SU-DHL-6 (cell line): ENCODE results near the gene FAM181B.

Experiments used
- H2AFZ ChIP-seq: fragments of 200-600 bp; sonication (generic); 2 replicates; pipeline ENCODE4 v1.6.1; 2014; ENCODE audit warnings: low read depth, mild to moderate bottlenecking, moderate library complexity, mixed read lengths, antibody characterized with exemption, low read length; ENCODE audit not compliant: severe bottlenecking
- H3F3A ChIP-seq: fragments of 200-600 bp; shearing (Covaris generic); 2 replicates; pipeline ENCODE4 v1.6.0; 2016; ENCODE audit warnings: antibody characterized with exemption, mild to moderate bottlenecking; ENCODE audit not compliant: insufficient read depth
- H3K27ac ChIP-seq: fragments of 200-600 bp; sonication (generic); 2 replicates; pipeline ENCODE4 v1.5.1; 2016; ENCODE audit warnings: low read depth, mild to moderate bottlenecking, low read length, moderate library complexity, mixed read lengths
- H3K27me3 ChIP-seq: fragments of 200-600 bp; sonication (generic), shearing (Covaris generic); 2 replicates; pipeline ENCODE4 v1.6.0; 2014; ENCODE audit warnings: mild to moderate bottlenecking, low read length
- H3K36me3 ChIP-seq: fragments of 200-600 bp; sonication (generic); 2 replicates; pipeline ENCODE4 v1.6.1; 2014; ENCODE audit warnings: mild to moderate bottlenecking, low read length, mixed read lengths
- H3K4me2 ChIP-seq: fragments of 300-600, 200-600 bp; shearing (Covaris generic), sonication (generic); 2 replicates; pipeline ENCODE4 v1.6.0; 2014; ENCODE audit warnings: low read length, low read depth, mild to moderate bottlenecking; ENCODE audit not compliant: poor library complexity, severe bottlenecking
- H3K4me3 ChIP-seq: fragments of 200-600 bp; sonication (generic); 2 replicates; pipeline ENCODE4 v1.5.1; 2014; ENCODE audit warnings: antibody characterized with exemption, low read length, mild to moderate bottlenecking, mixed read lengths; ENCODE audit not compliant: insufficient read depth, poor library complexity, severe bottlenecking
- H3K79me2 ChIP-seq: fragments of 200-600 bp; sonication (generic); 2 replicates; pipeline ENCODE4 v1.6.1; 2014; ENCODE audit warnings: mild to moderate bottlenecking, low read length, moderate library complexity; ENCODE audit not compliant: insufficient read depth
- H3K9ac ChIP-seq: fragments of 200-600 bp; sonication (generic); 2 replicates; pipeline ENCODE4 v1.7.0; 2014; ENCODE audit warnings: mild to moderate bottlenecking, low read length
- H3K9me2 ChIP-seq: fragments of 200-600 bp; sonication (generic); replicated peaks from 2 replicates; pipeline ENCODE4 v1.6.1; 2014; ENCODE audit warnings: low read length; ENCODE audit not compliant: insufficient read depth
- H3K9me3 ChIP-seq: fragments of 200-600 bp; sonication (generic); 2 replicates; pipeline ENCODE4 v1.6.1; 2014; ENCODE audit warnings: low read length, mixed read lengths; ENCODE audit not compliant: insufficient read depth
- H4K20me1 ChIP-seq: fragments of 200-600 bp; sonication (generic); 2 replicates; pipeline ENCODE4 v1.6.1; 2014; ENCODE audit warnings: low read depth, mild to moderate bottlenecking, antibody characterized with exemption, low read length, moderate library complexity, mixed read lengths
- EZH2phosphoT487 ChIP-seq: fragments of 200-600 bp; sonication (generic), shearing (Covaris generic); conservative IDR thresholded peaks from 2 replicates; pipeline ENCODE4 v1.6.1; 2018; ENCODE audit warnings: mild to moderate bottlenecking, antibody characterized with exemption, low read length, moderate library complexity, mixed read lengths
- TF ChIP-seq, protein P1 (sequence below): fragments of 200-600 bp; sonication (generic); IDR thresholded peaks from one replicate; pipeline ENCODE4 v1.5.1; 2017; ENCODE audit warnings: antibody characterized with exemption, mild to moderate bottlenecking, low read length, moderate library complexity; ENCODE audit not compliant: insufficient read depth, poor library complexity, severe bottlenecking

The FAM181B gene

DNA sequence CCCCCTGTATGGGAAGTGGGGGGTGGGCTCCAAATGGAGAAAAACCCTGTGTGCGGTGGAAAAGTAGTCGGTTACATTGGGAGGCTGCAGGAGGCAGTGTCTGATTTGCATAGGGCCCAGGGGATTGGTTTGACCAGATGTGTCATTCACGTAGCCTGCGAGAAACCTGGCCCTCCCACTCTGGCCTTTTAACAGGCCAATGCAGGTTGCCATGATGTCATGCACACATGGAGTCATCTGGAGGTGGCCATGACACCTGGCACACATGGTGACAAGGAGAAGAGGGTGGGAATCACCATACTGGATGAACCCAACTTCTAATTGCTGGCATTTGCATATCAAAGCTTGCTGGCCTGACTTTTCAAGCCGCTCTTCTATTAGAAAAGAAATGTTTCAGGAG is 50.6 kb downstream of the FAM181B start:
- Histone ChIP-seq H3K27ac (no peak overlapping the region), H3K9ac (no peak overlapping the region), H3K4me3 (no peak overlapping the region), H3K79me2 (no peaks in the 10 kb centered on the region), H4K20me1 (no peaks in the 10 kb centered on the region), H3K36me3 (no peaks in the 10 kb centered on the region), H3F3A (no peaks in the 10 kb centered on the region), H3K27me3 (no peaks in the 10 kb centered on the region), H2AFZ (no peak overlapping the region), H3K9me3 (peaks cover 5% of the 10 kb centered on the region; the same call in 1 of the 2 replicates), H3K9me2 (no peaks in the 10 kb centered on the region), H3K4me2 (no peak overlapping the region)
- no peak for TF ChIP-seq EZH2phosphoT487
- TF ChIP-seq, protein P1, sequence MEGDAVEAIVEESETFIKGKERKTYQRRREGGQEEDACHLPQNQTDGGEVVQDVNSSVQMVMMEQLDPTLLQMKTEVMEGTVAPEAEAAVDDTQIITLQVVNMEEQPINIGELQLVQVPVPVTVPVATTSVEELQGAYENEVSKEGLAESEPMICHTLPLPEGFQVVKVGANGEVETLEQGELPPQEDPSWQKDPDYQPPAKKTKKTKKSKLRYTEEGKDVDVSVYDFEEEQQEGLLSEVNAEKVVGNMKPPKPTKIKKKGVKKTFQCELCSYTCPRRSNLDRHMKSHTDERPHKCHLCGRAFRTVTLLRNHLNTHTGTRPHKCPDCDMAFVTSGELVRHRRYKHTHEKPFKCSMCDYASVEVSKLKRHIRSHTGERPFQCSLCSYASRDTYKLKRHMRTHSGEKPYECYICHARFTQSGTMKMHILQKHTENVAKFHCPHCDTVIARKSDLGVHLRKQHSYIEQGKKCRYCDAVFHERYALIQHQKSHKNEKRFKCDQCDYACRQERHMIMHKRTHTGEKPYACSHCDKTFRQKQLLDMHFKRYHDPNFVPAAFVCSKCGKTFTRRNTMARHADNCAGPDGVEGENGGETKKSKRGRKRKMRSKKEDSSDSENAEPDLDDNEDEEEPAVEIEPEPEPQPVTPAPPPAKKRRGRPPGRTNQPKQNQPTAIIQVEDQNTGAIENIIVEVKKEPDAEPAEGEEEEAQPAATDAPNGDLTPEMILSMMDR = no peak

DNA sequence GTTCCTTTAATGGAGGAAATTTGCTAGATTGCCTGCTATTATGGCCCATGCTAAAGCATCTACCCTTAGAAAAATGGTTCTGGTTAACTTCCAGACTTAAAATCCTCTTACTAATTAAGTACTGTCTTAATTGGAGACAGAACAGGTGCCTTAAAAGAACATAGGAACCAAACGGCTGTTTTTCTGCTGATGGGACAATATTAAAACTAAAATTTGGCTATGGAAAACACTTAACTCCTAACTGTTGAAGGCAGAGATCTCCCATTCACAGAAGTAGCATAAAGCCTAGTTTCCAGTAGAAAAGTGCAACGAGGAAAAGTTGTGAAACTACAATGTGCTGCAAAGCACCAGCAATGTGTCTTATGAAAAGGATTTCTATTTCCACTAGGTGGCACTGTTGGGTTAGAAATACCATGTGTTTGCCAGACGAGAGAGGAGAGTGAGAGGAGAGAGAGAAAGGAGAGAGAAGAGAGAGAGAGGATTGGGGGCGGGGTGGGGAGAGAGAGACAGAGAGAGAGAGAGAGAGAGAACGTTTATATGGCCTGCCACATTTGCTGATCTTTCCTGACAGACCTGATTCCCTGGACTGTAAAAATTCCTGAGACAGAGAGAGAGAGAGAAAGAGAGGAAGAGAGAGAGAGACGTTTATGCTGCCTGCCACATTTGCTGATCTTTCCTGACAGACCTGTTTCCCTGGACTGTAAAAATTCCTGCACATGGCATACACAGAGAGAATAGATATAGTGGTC is 51.5 kb downstream of the FAM181B start:
- no peak overlapping the region for H2AFZ ChIP-seq

DNA sequence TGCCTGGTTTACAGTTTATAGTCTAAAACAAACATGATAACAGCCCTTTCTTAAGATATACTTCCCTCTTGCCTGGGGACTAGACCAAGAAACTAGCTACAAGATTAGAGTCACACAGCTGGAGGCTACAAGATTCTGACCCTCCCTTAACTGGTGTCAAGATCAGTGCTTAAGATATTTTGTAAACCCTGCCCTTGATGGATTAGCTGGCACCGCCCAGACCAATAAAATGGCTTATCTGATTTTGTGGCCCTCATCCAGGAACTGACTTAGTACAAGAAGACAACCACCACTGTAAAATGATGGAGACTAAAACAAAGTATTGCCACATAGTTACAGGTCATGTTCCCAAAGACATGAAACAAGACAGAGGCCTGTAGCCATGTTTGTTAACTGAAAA is 53.4 kb downstream of the FAM181B start:
- no peaks in the 10 kb centered on the region for H3K9me2 ChIP-seq
- peaks cover 5% of the 10 kb centered on the region; the same call in 1 of the 2 replicates for H3K9me3 ChIP-seq
- H3K79me2 ChIP-seq = no peaks in the 10 kb centered on the region
- no peaks in the 10 kb centered on the region for H3K36me3 ChIP-seq
- no peaks in the 10 kb centered on the region for H3K27me3 ChIP-seq
- H2AFZ ChIP-seq = no peak overlapping the region
- TF ChIP-seq EZH2phosphoT487 = no peak
- H4K20me1 ChIP-seq = no peaks in the 10 kb centered on the region
- no peak overlapping the region for H3K9ac ChIP-seq
- H3K27ac ChIP-seq = no peak overlapping the region
- no peak overlapping the region for H3K4me3 ChIP-seq
- no peak overlapping the region for H3K4me2 ChIP-seq
- H3F3A ChIP-seq = no peaks in the 10 kb centered on the region

More for the DNA sequence above, 51.5 kb downstream of the FAM181B start:
- H3K9me3 ChIP-seq = peaks cover 5% of the 10 kb centered on the region; the same call in 1 of the 2 replicates
- H3K27ac ChIP-seq = no peak overlapping the region
- TF ChIP-seq, protein P1 = peak; percentile 48
- no peak for TF ChIP-seq EZH2phosphoT487
- no peak overlapping the region for H3K4me3 ChIP-seq
- H3K9ac ChIP-seq = no peak overlapping the region
- H3K9me2 ChIP-seq = no peaks in the 10 kb centered on the region
- no peaks in the 10 kb centered on the region for H3K36me3 ChIP-seq
- H4K20me1 ChIP-seq = no peaks in the 10 kb centered on the region
- H3K27me3 ChIP-seq = no peaks in the 10 kb centered on the region
- H3K79me2 ChIP-seq = no peaks in the 10 kb centered on the region
- H3F3A ChIP-seq = no peaks in the 10 kb centered on the region
- H3K4me2 ChIP-seq = no peak overlapping the region
